ENCODE data around the gene DYNLL2.
A peak's percentile ranks its signal among the peaks of the same experiment; 100 is the strongest.
"Not testable (repeated sequence)": the region's sequence is repeated elsewhere in the genome, so short reads cannot be mapped to it uniquely, and the experiment has no call there.

Gene DYNLL2

DNA sequence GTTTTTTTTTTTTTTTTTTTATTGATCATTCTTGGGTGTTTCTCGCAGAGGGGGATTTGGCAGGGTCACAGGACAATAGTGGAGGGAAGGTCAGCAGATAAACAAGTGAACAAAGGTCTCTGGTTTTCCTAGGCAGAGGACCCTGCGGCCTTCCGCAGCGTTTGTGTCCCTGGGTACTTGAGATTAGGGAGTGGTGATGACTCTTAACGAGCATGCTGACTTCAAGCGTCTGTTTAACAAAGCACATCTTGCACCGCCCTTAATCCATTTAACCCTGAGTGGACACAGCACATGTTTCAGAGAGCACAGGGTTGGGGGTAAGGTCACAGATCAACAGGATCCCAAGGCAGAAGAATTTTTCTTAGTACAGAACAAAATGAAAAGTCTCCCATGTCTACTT lies 10.0 kb upstream of the DYNLL2 start:
- DNase-seq: not testable (repeated sequence)

- not testable (repeated sequence) for DNase-seq
Observed at GRCh38 chr17:58074406-58074805, 8.8 kb upstream of the DYNLL2 start.

- no peak for DNase-seq
Observed at GRCh38 chr17:58079300-58080033, 3.8 kb upstream of the DYNLL2 start.

- DNase-seq: no peak
Observed at GRCh38 chr17:58081646-58082340, 1.4 kb upstream of the DYNLL2 start.

DNA sequence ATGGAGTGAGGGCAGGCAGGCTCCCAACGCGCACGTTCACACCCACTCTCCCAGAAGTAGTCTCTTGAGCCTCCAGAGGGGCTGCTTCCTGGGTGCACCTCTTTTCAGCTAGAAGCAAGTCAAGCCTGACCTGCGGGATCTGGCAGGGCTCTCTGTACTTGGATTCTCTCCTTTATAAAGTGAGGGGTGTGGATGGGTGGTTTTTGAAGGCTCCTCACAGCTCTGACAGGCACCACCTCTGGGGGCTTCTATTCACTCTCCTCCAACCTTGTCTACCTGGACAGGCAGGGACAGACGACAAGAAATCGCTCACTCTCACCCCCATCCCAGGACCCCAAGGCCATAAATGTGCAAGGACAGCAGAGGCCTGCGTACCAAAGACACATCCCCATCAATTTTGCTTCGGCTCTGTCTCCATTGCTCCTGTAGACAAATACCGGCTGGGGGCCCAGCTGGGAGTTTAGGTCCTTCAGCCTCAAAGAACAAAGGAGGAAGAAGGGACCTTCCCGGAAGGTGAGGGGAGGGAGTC lies 814 bp upstream of the DYNLL2 start:
- no peak for DNase-seq

DNA sequence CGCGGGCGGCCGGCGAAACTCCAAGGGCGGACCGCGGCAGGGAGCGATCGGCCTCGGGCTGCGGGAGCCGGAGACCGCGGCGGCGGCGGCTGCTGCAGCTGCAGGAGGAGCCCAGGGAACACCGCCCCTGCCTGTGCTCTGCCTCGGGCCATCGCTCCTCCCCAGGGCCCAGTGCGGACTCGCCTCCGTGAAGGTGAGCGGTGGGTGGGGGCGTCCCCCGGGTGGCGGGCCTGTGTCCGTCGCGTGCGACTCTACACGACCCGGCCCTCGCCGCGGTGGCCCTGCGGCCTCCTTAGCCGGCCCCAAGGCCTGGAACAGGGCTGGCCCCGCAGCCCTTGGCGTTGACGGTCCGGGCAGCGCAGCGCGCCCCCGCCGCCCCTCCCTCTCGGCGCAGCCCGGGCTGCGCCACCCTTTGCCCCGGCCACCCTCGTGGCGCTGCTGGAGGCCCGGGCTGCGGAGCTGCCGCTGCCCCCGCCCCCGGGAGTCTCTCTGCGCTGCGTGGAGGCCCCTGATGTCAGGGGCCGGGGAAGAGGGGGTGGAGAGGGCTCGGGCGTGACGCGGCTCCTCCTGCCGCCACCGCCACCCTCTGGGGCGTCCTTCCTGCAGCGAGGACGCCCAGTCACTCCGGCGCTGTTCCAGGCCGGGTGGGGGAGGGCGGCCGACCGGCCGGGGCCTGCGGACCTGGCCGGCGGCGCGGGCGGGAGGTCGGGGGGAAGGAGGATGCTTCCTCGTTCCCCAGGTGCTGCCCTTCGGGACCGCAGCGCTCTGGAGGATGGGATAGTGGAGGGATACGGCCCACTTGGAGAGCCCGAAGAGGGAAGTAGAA lies 485 bp downstream of the DYNLL2 start:
- peak; percentile 73 for DNase-seq

GRCh38 chr17:58084317-58084981 lies 1.2 kb downstream of the DYNLL2 start:
- peak; percentile 24 for DNase-seq

DNA sequence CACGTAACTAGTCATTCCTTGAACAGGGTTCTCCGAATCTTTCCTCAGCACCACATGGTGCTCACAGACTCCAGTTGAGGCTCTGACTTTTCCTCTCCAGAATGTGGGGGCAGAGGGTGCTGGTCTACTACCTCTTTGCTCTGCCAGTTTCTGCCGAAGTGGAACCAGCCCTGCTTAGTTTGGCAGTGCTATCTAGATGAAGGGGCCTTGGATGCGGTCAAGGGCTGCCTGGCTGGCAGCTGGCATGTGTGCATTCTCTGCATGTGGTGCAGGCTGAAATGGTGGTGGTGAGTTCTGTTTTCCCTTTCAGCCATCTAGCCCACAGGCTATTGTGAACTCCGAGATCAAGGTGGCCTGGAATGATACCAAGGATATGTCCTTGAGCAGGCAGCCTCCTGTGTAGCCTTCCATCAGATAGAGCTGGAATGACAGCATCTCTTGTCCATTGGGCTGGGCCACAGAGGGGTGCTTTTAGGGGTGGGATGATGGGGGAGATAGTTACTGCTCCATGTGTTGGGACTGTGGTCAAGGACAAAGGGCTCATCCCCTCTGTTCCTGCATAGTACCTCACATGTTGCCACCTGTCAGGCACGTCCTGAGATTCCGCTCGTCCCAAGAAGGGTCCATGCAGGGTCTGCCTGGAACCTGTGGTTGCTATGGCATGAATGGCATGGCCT lies 2.0 kb downstream of the DYNLL2 start:
- DNase-seq: no peak

GRCh38 chr17:58086953-58087352 lies 3.7 kb downstream of the DYNLL2 start:
- no peak for DNase-seq

DNA sequence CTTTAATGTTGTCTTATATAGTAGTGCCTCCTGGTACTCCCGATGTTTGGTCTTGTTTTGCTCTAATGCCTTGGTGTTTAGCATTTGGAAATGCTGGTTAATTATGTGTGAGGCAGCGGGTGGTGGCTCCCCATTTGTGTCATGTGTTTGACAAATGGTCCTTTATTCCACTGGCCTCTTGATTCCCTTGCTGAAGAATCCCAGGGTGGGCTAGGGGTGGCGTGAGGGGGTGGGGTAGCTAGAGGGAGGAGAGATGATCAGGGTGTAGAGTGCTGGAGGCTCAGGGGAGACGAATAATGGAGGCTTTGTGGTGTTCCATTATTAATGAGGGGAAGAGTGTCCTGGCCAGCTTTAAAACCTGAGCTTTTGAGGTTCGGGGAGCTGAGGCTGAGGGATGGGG lies 5.4 kb downstream of the DYNLL2 start:
- DNase-seq: no peak

- DNase-seq: no peak
Observed at GRCh38 chr17:58089111-58089510, 5.9 kb downstream of the DYNLL2 start.

DNA sequence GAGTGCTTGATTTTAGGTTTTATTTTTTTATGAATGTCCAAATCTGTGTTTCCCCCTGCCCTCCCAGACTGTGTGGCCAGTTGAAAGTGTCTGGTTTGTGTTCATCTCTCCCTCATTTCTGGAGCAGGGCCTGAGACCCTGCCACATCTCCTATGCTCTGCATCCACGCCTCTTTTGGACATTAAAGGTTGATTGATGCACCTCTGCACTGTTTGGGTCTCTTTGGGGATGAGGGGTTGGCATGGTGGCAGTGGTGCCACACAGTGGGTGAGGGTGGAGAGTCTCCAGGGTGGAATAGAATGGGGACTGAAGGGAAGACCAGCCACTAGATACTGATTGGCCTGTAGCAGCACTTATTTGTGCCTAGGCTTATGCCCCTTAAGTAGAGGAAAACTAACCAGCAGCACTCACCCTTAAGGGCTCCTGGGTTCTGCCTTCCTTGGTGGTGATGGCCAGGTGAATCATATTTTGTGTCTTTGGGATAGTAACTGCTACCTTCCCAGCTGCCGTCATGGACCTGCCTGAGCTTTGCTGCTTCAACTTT lies 7.9 kb downstream of the DYNLL2 start:
- no peak for DNase-seq

DNA sequence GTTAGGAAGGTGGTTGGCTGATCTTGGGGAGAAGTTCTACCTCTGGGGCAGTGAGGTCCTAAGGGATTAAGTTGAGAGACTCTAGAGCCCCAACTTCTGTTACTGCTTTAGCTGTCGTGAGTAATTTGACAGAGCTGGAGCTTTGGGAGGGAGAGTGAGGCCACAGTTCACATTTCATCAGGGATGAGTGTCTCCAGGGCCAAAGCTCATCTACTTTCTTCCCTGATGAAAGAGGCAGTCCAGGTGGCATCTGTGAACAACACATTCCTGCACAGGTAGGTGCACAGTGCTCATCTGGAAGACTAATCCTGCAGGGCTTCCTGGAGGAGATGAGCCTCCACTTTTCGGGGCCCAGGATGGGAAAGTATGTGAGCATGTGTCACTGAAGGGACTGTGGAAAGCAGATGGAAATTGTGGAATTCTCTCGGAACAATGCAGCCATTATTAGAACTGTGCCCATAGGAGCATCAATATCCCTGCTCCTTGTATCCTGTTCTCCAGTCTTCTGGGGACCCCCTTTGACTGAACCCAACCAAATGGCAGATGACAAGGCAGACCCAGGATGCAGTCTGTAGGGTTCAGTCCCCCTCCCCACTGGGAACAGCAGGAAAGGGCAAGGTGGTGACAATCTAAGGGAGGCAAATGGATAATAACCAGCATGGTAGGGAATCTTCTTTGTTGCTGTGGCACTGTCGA lies 9.0 kb downstream of the DYNLL2 start:
- DNase-seq: no peak

DNA sequence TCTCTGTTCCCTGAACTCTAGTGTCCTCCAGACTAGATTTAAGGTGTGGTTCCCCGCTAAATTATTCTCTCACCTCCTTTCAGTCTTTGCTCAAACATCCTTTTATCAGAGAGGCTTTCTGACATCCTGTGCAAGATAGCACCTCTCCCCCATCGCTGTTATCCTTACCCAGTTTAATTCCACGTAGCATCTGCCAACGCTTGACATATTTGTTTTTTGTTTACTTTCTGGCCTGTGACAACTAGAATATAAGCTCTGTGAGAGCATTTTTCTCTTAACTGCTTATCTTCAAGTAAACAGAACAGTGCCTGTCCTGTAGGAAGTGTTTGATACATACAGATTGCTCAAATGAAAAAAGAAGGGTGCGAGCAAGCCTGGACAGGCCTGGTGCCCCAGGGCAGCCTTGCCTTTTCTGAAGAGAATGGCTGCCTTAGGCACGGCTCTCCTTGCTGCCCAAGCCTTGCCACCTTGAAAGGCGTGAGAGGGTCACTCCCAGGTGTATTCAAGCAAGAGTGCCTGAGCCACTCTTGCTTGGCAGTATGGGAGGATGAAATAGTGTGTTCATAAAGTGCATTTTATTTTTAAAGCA lies 9.7 kb downstream of the DYNLL2 start:
- no peak for DNase-seq

GRCh38 chr17:58094118-58094517 lies 10.9 kb downstream of the DYNLL2 start:
- no peak for DNase-seq

GRCh38 chr17:58096892-58097291 lies 13.7 kb downstream of the DYNLL2 start:
- no peak for DNase-seq

DNA sequence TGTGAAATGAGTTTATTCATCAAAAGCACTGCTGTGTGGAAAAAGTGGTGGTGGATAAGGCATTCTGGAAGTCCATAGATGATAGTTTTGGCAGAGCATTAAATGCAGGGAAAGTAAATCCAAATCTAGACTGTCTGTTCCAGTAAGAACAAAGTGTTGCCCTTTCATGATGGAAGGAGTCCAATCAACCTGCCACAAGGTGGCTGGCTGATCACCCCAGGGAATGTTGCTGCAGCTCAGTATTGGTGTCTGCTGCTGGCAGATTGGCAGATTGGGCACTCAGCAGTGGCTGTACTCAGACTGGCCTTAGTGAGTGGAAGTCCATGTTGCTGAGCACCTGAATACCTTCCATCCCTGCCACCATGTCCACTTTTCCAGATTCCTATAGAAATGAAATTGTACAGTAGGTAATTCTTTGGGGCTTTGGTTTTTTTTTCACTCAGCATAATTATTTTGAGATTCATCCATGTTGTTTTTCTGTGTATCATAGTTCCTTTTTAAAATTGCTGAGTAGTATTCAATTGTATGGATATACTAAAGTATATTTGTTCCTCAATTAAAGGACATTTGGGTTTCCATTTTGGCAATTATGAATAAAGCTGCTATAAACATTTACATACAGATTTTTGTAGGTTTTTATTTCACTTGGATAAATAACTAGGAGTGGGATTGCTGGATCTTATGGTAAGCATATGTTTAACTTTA lies 14.3 kb downstream of the DYNLL2 start:
- DNase-seq: no peak

DNA sequence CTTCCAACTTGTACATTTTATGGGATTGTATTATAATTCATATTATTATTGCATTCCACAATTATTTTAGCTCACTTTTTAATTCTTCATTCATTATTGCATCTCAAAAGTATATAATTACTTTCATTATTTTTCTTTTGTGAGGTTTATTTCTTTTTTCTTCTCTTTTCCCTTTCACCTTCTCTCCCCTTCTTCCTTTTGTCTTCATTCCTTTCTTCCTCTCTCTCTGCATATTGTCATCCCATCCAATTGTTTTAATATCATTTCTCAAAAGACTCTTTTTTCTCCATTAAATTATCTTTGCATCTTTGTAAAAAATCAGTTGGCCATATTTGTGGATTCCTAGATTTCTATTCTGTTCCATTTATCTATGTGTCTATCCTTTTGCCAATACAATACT lies 17.3 kb downstream of the DYNLL2 start:
- DNase-seq: no peak

- DNase-seq: not testable (repeated sequence)
Observed at GRCh38 chr17:58101898-58102297, 18.7 kb downstream of the DYNLL2 start.

GRCh38 chr17:58105093-58105492 lies 21.9 kb downstream of the DYNLL2 start:
- no peak for DNase-seq

All from CD4-positive, alpha-beta T cell treated with Interferon gamma for 1 hour (primary cell).